Prostate gland (tissue), 2 donors: ENCODE data around the gene FAF1.

ENCODE experiments used
- CTCF ChIP-seq, 4 experiments: fragments of 200-600 bp in 2 of 4; fragments of 450-650 bp in 2 of 4; sonication (generic) in 2 of 4; IDR thresholded peaks; 1 replicate in 3 of 4; 2 replicates in 1 of 4; pipeline ENCODE4 v1.5.1; 2016 to 2019; ENCODE audit warnings: antibody characterized with exemption in 4 of 4, mild to moderate bottlenecking in 2 of 4, moderate library complexity in 2 of 4
- POLR2A ChIP-seq: fragments of 450-650 bp; IDR thresholded peaks from one replicate; pipeline ENCODE4 v1.6.1; 2016; ENCODE audit warnings: antibody characterized with exemption, mild to moderate bottlenecking
- POLR2AphosphoS5 ChIP-seq: sonication (generic); formaldehyde crosslinking; IDR thresholded peaks from one replicate; pipeline ENCODE4 v1.6.1; 2017; ENCODE audit warnings: antibody characterized with exemption

- TF ChIP-seq CTCF (IDR thresholded peaks at IDR 0.05): no peak
- no peak for TF ChIP-seq POLR2A
- no peak for TF ChIP-seq POLR2AphosphoS5
Measured at GRCh38 chr1:50921029-50921428, 39.0 kb downstream of the FAF1 start.
